Regular cardiac myocyte (primary cell): ENCODE results near the gene LIMCH1. TPM values are rescaled to one million over a fixed set of nuclear protein-coding genes. Genes with fewer than 3 reads are reported as not detected.

Source experiments
- total RNA-seq: library from RNA; depleted of rRNA; stranded (reverse); fragments of >200 nt; gene quantifications from 2 replicates; pipeline ENCODE4 v1.2.3, GENCODE V29; 2014

LIMCH1 gene, protein sequence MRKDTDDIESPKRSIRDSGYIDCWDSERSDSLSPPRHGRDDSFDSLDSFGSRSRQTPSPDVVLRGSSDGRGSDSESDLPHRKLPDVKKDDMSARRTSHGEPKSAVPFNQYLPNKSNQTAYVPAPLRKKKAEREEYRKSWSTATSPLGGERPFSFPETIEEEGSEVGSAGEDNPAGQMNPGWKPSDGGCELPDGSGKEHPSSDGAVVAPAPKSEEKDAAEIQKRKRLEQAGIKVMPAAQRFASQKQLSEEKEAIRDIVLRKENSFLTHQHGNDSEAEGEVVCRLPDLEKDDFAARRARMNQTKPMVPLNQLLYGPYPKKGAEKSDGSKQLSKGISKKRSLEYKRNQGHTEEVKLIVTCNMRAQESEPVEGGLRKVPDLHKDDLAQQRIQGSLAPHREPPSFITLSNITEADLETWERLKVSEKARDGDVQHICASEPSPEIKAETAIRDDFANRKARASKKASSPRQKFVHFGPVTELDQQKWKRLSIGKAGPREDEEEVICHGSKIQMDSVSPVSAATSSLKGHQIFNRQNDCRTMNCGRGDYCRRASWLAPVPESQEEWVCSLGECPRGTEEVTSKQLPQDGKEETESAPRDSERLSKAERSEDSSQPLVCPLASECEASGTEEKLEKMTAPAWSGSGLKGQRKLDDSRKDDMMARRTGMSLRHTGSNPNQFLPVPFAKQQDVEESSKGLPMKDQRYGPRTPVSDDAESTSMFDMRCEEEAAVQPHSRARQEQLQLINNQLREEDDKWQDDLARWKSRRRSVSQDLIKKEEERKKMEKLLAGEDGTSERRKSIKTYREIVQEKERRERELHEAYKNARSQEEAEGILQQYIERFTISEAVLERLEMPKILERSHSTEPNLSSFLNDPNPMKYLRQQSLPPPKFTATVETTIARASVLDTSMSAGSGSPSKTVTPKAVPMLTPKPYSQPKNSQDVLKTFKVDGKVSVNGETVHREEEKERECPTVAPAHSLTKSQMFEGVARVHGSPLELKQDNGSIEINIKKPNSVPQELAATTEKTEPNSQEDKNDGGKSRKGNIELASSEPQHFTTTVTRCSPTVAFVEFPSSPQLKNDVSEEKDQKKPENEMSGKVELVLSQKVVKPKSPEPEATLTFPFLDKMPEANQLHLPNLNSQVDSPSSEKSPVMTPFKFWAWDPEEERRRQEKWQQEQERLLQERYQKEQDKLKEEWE (N-terminal part only)
- 13.8 and 20.3 TPM in 2 replicates for total RNA-seq

DNA sequence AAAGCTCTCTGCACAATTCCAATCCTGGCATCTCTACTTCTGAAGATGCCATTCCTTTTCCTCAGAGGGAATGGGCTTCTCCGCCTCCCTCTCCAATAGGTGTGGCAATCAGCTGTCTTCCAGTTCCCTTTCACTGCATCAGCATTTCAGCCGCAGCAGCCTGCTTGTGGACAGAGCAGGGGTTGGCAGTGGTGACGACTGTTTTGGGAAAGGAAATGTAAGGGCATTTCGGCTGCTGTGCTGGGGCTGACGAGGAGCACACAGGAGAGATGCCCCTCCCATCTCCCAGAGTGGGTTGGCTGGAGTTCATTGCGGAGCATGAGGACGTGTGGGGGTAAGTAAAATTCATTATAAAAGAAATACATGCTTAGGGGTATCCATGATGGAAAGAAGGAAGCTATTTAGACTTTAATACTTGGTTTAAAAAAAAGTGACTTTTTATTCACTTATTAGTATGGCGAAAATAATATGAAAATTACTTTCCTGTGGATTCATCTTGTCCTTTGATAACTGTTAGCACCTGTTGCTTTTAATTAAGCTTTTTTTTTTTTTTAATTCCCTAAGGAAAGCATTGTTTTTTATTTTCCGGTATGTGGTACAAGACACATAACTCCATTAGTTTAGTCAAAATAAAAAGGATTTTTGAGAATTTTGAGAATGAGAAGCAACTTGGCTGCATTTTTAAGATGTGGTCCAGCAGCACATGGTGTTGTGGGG, at the start of gene LIMCH1:
Gene LIMCH1 (plus strand): TSS at position 141 of the 717 bp plus-strand sequence. CDS start 67,839 bp downstream, outside the sequence.

GRCh38 chr4:41748571-41749475, 210.9 kb downstream of the LIMCH1 start, which contains the start of gene PHOX2B:
PHOX2B (minus strand) TSS chr4:41748725; CDS start chr4:41748610, 115 bp downstream.

Other genes starting within 250 kb of the LIMCH1 start
- gene PHOX2B, start 210.6 kb downstream of the LIMCH1 start, total RNA-seq: not detected in 2 replicates